DMS 273 (cell line): ENCODE measurements around the gene TMEM42.
"Not testable (repeated sequence)": the region's sequence is repeated elsewhere in the genome, so short reads cannot be mapped to it uniquely, and the experiment has no call there.

Source experiments
- DNase-seq: peaks from one replicate; lab custom pipeline; 2025; ENCODE audit not compliant: unreplicated experiment; lab: John Stamatoyannopoulos, UW

TMEM42 gene

DNA sequence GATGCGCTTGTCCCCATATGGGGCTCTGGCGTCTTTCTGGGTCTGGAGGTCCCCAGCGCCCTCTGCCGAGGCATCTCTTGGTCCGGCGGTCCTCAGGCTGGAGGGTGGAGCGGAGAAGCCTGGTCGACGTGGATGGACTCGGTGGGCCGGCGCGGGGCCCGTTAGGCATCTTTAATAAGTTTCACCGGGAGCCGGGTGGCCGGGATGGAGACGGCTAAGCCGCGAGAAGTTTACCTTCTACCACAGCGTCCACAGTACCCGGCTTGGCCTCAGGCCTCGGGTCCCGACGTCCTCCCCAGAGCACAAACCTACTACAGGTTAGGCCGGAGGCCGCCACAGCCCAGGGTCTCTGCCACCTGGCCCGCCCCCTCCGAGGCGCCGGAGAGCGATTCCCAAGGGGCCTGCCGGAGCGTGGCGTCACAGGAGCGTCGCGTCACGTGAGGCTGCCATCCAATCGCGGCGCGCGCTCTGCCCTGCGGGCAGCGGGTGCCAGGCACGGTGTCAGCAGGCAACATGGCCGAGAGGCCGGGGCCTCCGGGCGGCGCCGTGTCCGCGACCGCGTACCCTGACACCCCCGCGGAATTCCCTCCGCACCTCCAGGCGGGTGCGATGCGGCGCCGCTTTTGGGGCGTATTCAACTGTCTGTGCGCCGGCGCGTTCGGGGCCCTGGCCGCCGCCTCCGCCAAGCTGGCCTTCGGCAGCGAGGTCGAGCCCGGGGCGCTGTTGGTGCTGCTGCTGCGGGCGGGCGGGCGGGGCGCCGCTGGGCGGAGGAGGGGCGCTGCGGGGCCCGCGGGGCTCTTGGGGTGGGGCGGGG, at the start of gene TMEM42:
Gene TMEM42, plus strand, starts transcription at position 501 of the 814 bp plus-strand sequence. Its CDS starts 13 bp downstream, at position 514.
- DNase-seq = peak; percentile 92

DNA sequence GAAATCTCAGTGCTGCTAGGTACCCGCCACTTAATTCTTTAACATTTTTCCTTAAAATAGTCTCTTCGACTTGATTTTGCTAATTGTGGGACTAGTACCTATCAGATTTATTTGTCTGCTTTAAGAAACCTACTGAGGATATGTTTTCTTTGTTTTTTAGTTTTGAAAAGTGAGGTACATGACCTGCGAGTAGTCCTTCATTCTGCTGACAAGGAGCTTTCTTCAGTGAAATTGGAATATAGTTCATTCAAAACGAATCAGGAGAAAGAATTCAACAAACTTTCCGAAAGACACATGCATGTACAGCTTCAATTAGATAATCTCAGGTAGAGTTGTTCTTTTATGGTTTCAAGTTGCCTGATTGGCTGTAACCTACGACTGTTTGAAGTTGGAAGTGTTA, 47.0 kb upstream of the TMEM42 start:
- DNase-seq = no peak

DNA sequence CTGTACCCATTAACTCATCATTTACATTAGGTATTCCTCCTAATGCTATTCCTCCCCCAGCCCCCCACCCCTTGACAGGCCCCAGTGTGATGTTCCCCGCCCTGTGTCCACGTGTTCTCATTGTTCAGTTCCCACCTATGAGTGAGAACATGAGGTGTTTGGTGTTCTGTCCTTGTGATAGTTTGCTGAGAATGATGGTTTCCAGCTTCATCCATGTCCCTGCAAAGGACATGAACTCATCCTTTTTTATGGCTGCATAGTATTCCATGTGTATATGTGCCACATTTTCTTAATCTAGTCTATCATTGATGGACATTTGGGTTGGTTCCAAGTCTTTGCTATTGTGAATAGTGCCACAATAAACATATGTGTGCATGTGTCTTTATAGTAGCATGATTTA, 45.4 kb upstream of the TMEM42 start:
- DNase-seq = not testable (repeated sequence)

DNA sequence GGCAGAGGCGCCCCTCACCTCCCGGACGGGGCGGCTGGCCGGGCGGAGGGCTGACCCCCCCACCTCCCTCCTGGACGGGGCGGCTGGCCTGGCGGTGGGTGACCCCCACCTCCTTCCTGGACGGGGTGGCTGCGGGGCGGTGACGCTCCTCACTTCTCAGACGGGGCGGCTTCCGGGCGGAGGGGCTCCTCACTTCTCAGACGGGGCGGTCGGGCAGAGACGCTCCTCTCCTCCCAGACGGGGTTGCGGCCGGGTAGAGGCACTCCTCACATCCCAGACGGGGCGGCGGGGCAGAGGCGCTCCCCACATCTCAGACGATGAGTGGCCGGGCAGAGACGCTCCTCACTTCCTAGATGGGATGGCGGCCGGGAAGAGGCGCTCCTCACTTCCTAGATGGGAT, 40.5 kb upstream of the TMEM42 start:
- not testable (repeated sequence) for DNase-seq

DNA sequence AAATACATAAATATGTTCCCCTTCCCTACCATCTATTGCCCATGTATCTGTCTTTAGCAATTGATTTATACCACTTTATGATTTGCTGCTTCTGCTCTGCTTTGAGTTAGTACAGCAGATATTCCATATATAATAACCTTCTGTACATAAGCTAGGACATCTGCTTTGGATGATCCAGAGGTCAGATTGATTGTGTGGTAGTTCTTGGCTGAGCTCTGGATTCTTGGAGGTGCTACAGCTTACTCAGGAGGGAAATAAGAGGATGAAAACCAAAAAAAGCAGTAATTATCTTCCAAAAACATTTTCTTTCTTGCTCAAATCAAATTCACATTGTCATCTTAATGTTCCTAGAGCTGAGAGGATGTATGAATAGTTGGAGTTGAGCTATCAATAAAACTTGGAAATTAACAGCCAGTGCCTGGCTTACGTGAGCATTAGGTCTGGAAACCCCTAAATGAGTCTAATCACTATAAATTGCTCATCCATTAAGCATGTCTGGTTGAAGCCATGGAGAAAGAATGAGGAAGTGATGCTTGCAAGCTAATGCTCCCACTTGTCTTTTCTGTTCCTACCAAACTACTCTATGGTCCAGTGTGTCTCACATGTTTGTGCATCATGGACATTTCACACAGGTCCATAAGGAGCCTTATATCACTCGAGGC, 36.3 kb upstream of the TMEM42 start:
- no peak for DNase-seq

DNA sequence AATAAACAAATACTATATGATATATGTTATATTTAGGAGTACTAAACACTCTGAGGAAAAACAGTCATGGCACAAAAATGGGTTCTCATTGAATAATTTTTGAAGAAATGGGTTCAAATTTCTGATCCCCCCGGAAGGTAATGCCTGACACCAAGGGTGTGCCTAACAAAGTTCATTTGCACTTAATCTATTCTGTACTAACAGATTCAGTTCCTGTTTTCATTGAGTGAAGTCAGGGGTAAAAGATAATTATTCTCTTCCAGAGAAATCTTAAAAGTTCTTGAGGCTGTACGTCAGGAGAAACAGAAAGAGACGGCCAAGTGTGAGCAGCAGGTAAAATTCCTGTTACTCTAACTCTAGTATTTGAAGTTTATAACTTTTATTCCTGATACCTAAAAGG, 34.5 kb upstream of the TMEM42 start:
- no peak for DNase-seq

DNA sequence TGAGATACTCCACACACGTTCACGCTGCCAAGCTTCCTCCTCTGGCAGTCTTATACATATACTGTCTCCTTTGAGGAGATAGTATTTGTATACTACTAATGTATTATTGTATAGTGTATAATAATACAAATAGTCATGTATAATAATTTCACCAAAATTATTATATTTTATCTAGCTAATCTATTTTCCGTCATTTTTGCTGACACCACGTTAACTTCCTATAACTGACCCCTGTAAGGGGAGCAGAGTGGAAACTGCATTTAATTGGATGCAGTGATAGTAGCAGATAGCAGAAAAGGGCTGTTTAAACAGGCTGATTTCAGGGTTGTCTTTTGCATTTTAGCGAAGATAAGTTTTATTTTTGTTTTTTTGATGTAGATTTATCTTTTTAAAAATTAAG, 30.5 kb upstream of the TMEM42 start:
- DNase-seq = no peak

DNA sequence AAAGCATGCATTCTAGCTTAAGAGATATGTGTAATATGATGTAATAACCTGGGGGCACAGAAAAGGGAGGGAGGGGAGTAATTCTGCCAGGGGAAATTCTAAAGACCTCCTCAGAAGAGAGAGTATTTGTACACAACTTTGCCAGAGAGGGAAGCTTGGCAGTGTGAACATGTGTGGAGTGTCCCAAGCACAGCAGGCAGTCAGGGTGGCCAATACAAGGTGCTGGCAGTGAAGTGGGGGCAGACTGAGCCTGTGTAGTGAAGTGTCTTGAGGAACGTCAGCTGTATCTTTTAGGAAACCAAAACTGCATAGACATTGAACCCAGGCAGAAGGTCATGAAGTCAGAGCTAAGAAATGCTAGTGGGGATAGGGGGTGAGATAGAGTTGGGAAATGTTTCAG, 29.7 kb upstream of the TMEM42 start:
- DNase-seq = no peak

DNA sequence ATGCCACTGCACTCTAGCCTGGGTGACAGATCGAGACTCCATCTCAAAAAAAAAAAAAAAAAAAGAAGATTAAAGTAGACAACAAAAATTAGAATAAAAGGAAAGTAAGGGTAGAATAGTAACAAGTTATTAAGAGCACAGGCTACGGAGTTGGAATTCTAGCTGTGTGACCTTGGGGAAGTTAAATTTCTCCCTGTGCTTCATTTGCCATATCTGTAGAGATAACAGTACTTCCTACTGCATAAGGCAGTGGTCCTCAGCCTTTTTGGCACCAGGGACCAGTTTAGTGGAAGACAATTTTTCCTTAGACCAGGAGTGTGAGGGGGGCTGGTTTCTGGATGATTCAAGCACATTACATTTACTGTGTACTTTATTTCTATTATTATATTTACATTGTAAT, 28.7 kb upstream of the TMEM42 start:
- no peak for DNase-seq

DNA sequence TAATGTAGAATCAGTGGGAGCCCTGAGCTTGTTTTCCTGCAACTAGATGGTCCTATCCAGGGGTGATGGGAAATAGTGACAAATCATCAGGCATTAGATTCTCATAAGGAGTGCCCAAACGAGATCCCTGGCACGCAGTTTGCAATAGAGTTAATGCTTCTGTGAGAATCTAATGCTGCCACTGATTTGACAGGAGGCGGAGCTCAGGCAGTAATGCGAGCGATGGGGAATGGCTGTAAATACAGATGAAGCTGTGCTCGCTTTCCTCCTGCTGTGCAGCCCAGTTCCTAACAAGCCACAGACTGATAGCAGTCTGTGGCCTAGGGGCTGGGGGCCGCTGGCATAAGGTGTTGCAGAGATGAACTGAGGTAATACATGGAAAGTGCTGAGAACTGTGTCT, 28.3 kb upstream of the TMEM42 start:
- no peak for DNase-seq

DNA sequence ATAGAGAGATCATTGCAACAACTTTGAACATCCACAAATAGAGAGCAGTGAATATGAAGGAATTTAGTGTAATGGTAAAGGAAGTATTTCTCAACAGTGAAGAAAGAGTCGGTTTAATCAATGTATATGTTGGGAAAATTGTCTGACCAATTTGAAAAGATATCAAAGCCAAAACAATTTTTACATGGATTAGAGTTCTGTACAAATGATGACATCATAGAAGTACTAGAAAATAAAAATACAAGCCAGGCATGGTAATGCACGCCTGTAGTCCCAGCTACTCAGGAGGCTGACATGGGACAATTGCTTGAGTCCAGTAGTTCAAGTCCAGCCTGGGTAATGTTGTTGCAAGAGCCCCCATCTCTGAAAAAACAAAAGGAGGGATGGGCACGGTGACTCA, 26.0 kb upstream of the TMEM42 start:
- no peak for DNase-seq

DNA sequence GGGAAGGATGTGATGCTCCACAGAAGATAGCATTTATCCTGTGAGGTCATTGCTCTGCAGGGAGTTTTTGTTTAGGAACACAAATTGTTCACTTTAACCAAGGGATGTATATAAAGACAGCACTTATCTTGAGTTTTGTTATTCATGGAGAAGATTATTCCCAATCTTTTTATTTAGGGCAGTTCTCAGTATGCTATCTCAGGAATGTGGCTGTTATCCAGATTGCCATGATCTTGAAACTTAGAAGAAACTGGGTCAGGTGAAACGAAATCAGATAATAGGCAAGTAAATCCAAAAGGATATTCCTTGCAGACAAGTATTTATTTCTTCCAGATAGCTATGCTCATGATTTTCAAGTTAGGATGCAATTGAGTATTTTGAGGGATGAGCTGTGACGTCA, 19.3 kb upstream of the TMEM42 start:
- DNase-seq = no peak

DNA sequence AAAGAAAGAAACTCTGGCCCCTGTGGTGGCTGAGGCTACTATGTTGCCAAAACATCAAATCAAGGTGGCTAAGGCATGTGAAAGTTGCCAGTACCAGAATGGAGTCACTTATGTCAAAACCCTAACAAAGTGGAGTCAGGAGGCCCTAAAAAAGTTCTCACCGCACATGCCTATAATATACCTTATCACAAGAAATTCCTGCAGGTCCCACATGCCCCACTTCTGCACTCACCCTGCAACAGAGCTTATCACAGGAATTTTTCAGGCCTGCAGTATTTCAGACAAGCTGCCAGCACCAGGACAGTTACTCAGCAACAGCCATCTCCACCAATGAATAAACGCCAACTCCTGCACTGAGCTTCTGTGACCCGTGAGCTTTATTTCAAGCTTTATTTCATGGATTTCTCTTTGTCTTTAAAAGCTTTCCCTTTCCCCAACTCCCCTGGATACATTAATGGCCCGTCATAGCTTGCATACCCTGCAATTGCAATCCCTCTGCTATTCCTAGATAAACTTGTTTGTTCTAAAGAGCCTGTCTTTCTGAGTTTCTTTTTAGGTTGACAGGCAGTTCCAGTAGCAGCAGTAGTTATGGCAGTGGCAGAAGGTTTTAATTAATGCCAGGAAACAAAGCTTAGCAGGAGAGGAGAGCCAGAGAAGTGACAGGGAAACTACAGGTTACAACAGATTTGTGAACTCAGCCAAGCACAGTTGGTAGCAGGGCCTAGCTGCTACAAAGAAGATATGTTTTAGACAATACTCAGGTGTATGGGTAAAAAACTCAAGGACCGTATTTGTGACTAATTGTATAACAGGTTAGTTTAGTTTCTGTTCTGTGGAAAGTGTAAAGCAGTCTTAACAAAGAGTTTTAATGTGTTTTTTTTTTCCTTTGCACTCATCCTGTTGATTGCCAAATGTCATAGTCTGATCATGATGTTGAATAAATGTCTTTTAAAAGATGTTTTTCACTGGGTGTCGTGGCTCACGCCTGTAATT, 15.9 kb upstream of the TMEM42 start:
- no peak for DNase-seq

DNA sequence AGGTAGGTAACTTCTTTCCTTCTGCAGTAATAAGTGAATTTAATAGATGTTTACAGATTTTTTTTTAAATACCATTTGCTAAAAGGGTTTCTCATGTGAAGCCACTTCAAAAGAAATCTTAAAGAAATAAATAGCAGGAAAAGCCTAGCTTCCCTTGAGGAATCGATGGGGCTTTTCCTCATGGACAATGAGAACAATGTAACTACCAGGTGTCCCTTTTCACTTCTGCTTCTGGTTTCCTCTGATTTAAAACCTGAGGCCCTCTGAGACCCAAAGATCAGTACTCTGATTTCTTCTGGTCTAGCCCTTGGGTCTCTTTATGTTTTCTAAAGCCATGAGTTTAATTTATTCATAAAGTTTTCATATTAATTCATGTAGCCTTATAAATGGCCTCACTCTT, 13.1 kb upstream of the TMEM42 start:
- no peak for DNase-seq

DNA sequence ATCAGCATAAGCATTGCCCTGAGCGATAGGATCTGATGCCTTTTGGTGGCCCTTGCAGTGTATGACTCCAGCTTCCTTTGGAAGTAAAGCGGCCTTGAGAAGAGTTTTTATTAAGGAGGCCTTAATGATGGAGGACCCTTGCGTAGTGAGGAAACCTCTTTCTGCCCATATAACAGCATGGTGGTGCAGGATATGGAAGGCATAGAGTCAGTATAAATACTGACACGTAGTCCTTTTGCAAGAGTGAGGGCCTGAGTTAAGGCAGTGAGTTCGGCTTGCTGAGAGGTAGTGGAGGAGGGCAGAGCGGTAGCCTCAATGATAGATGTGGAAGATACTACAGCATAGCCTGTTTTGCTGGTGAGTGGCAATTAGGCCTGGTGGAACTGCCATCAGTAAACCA, 5.0 kb upstream of the TMEM42 start:
- not testable (repeated sequence) for DNase-seq

DNA sequence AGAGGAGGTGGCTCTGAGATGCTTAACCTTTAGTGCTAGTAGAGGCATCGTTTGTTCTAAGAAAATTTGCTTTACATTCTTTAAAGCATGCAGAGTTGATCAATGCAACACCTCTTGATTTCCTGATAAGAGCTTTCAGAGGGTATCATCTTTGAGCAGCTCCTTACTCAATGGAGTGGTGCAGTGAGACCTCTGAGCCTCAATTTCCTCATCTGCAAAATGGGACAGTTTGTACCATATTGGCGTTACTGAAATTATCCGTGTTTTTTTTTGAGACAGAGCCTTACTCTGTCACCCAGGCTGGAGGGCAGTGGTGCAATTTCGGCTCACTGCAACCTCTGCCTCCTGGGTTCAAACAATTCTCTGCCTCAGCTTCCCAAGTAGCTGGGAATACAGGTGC, 1.6 kb upstream of the TMEM42 start:
- DNase-seq = no peak

DNA sequence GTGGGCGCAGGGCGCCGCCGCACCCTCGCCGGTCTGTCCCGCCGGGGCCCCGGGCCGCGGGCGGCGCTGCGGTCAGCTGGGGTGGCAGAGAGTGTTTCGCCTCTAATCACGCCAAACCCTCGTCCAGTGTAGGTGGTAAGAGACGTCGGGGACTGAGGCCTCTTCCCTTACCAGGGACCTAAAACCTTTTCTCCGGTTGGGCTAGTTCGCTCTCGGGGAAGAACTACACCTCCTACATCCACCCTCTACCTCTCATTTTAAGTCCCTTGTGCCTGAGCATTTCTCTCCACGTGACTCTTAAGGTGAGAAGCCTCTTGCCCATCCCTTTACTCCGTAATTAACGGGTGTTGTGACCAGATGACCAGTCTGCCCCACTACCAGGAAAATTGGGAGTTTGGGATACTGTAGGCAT, 520 bp downstream of the TMEM42 start:
- peak; percentile 61 for DNase-seq

DNA sequence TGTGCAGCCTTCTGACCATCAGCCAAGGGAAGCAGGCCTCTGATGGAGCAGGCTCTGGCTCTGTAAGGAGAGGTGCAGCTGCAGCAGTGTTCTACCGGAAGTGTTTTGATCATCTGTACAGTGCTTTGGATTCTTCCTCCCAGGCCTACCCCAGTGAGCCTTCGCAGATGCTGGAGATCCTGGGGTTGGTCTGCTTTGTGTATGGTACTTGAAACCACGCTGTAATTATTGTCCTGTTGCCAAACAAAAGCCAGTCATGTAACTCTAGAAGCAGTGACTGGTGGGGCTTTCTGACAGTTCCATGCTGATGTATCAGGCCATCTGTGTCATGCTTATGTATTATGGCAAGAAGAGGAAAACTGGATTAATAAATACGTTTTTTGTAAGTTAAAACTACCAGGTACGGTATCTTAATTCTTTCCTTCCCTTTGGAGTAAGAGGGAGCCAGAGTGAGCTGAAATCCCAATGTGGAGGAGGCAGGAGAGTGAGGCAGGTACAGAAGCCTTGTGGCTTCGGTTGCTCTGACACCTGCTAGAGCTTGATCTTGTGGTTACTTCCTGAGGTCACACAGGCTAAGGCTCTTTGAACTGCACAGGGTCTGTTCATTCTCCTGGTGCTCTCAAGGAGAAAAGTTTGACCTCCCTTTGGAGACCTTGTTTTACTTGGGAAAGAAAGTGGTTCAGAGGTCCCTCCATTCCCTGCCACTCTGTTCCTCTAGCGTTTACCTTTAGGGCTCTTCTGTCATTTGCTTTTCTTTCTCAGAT, 3.7 kb downstream of the TMEM42 start:
- DNase-seq = peak; percentile 5

DNA sequence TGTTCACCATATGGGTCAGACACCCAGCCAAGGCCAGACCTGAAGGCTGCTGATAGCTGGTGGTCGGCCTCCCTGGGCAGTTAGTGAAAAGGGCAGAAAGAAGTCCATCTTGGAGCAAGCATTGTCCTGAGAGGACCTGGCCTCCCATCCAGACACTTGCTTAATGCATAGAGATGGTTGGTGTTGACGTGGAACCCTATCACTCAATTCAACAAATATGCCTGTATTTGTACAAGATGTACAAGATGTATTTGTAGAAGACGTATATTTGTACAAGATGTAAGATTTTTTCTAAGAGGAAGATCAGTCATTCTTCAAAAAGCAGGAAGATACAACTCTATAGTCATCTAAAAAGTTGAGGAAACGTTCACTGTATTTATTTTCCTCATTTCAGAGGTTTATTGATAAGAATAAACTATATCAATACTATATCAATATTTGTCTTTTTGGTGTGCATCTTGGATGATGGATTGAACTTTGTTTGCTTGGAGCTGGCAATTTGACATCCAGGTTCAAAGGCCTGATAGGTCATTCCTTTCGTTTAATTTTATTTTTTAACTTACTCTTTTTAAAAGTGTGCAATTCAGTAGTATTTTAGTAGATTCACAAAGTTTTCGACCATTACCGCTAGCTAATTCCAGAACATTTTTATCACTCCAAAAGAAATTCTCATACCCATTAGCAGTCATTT, 5.9 kb downstream of the TMEM42 start:
- no peak for DNase-seq
